GM18858 (cell line): Measurements from ENCODE around the gene NOC4L.
"Not testable (repeated sequence)": the region's sequence is repeated elsewhere in the genome, so short reads cannot be mapped to it uniquely, and the experiment has no call there.

Experiments
- ATAC-seq: cut with Tn5 transposase; IDR thresholded peaks from one replicate; pipeline ENCODE4 v1.9.1; 2021; ENCODE audit not compliant: unreplicated experiment

The NOC4L gene

GRCh38 chr12:132123970-132124765 lies 20.1 kb upstream of the NOC4L start:
- no peak for ATAC-seq

GRCh38 chr12:132124766-132125425 lies 19.4 kb upstream of the NOC4L start:
- ATAC-seq: no peak

GRCh38 chr12:132125736-132126135 lies 18.5 kb upstream of the NOC4L start:
- ATAC-seq: no peak

- ATAC-seq: no peak
Observed at GRCh38 chr12:132127041-132127440, 17.2 kb upstream of the NOC4L start.

- ATAC-seq: no peak
Observed at GRCh38 chr12:132129007-132129406, 15.2 kb upstream of the NOC4L start.

- no peak for ATAC-seq
Observed at GRCh38 chr12:132130690-132131089, 13.6 kb upstream of the NOC4L start.

- no peak for ATAC-seq
Observed at GRCh38 chr12:132131229-132131628, 13.0 kb upstream of the NOC4L start.

- ATAC-seq: no peak
Observed at GRCh38 chr12:132131952-132132351, 12.3 kb upstream of the NOC4L start.

GRCh38 chr12:132132609-132133430 lies 11.4 kb upstream of the NOC4L start:
- no peak for ATAC-seq

GRCh38 chr12:132133952-132134652 lies 10.2 kb upstream of the NOC4L start:
- ATAC-seq: no peak

- not testable (repeated sequence) for ATAC-seq
Observed at GRCh38 chr12:132134653-132135183, 9.5 kb upstream of the NOC4L start.

- ATAC-seq: not testable (repeated sequence)
Observed at GRCh38 chr12:132136226-132136625, 8.0 kb upstream of the NOC4L start.

- ATAC-seq: no peak
Observed at GRCh38 chr12:132137483-132138125, 6.7 kb upstream of the NOC4L start.

- no peak for ATAC-seq
Observed at GRCh38 chr12:132138941-132139871, 5.1 kb upstream of the NOC4L start.

- no peak for ATAC-seq
Observed at GRCh38 chr12:132139912-132140311, 4.3 kb upstream of the NOC4L start.

GRCh38 chr12:132140501-132140900 lies 3.8 kb upstream of the NOC4L start:
- no peak for ATAC-seq

- ATAC-seq: no peak
Observed at GRCh38 chr12:132140918-132141841, 3.1 kb upstream of the NOC4L start.
